ENCODE data around the gene VTA1.
"Not testable (repeated sequence)": the region's sequence is repeated elsewhere in the genome, so short reads cannot be mapped to it uniquely, and the experiment has no call there.

VTA1 gene

GRCh38 chr6:142167071-142167470 lies 20.0 kb downstream of the VTA1 start:
- in situ Hi-C loops (cut with HindIII; ENCODE audit: low sequenced_read_pairs), result loop anchor here (25.0 kb wide), 1 partner anchor 220 kb away; no protein-coding TSS in a partner anchor

DNA sequence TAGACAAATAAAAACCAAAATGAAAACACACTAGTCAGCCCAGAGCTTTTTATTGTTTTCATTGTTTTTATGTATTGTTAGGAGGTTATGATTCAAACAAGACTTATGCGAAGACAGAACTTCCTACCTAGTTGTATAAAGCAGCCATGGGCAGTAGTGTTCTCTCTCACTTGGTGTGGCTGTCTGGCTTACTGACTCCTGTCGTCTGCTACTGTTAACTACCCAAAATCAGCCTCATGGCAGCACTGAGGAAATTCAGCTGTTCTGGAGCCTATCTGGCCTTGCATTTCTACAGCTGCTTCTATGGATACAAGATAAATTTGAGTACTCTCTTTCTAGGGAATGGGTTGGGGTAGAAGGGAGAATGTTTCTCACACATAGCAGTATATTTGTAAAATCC lies 20.4 kb downstream of the VTA1 start:
- in situ Hi-C loops (cut with HindIII; ENCODE audit: low sequenced_read_pairs), result loop anchor here (25.0 kb wide), 1 partner anchor 220 kb away; no protein-coding TSS in a partner anchor

- in situ Hi-C loops (cut with HindIII; ENCODE audit: low sequenced_read_pairs), result loop anchor here (25.0 kb wide), 1 partner anchor 216 kb away; no protein-coding TSS in a partner anchor
Observed at GRCh38 chr6:142171351-142171750, 24.3 kb downstream of the VTA1 start.

DNA sequence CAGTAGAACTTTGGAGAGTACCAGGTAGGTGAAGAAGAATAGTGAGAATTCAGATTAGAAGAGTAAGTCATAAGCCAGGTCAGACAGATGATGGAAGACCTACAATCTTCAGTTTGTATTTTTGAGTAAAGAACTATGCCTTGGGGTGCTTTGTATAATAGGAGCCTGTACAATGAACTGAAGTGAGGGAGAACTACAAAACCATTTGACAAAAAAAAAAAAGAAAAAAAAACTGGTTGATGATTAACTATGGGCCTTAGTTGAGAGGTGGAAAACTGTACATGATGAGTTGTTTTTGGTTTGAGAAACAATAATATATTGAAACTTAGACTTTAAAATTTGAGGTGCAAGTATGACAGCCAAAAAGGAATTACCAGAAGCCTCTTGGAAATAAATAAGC lies 25.7 kb downstream of the VTA1 start:
- in situ Hi-C loops (cut with HindIII; ENCODE audit: low sequenced_read_pairs), result loop anchor here (25.0 kb wide), 1 partner anchor 215 kb away; no protein-coding TSS in a partner anchor

DNA sequence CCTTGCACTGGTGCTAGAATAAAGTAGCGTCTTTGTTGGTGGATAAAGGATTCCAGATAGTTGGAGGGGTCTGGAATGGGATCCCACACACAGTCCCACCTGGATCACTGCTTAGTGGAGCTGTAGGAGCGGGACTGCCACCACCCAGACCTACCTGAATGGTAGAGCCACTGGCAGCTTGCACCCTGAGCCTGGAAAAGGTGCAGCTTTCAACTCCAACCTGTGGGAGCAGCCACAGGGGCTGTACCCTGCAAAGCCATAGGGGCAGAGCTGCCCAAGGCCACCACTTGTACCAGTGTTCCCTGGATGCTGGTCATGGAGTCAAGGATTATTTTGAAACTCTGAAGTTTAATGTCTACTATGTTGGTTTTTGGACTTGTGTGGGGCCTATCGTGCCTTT lies 26.9 kb downstream of the VTA1 start:
- in situ Hi-C loops (cut with HindIII; ENCODE audit: low sequenced_read_pairs), result loop anchor here (25.0 kb wide), 1 partner anchor 213 kb away; no protein-coding TSS in a partner anchor

- in situ Hi-C loops (cut with HindIII; ENCODE audit: low sequenced_read_pairs), result loop anchor here (25.0 kb wide), 1 partner anchor 213 kb away; no protein-coding TSS in a partner anchor
Observed at GRCh38 chr6:142174703-142175102, 27.6 kb downstream of the VTA1 start.

DNA sequence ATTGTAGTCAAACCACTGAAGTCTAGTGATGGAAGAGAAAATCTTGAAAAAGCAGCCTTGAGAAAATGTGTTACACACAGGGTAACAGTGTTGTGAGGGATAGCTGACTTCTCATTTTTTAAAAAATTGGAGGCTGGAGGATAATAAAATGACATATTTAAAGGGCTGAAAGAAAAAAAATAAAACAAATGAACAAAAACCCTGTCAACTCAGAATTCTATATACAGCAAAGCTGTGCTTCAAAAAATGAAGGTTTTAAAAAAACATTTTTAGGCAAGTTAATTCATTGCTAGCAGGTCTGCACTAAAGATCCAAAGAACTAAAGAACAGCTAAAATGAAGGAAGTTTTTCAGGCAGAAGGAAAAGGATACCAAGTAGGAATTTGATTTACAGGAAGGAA lies 31.1 kb downstream of the VTA1 start:
- in situ Hi-C loops (cut with HindIII; ENCODE audit: low sequenced_read_pairs), result no loop called here

- in situ Hi-C loops (cut with HindIII; ENCODE audit: low sequenced_read_pairs), result no loop called here
Observed at GRCh38 chr6:142182004-142182403, 34.9 kb downstream of the VTA1 start.

DNA sequence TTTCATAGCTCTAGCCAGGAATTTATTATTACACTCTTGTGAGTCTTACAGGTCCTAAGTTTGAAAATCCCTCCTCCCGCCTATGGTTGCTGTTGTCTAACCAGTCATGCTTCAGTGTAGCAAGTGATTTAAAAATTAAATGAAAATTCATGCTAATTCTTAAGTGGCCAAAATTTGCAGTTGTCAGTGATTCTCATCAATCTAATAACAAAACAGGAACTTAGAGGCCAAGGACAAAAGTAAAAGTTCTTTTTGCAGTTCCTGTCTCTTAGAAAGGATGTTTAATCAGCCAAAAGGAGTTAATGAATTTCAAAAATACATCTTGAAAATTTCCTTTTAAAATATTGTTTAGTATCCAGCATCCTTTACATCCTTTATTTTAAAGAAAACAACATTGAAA lies 36.3 kb downstream of the VTA1 start:
- in situ Hi-C loops (cut with HindIII; ENCODE audit: low sequenced_read_pairs), result no loop called here

DNA sequence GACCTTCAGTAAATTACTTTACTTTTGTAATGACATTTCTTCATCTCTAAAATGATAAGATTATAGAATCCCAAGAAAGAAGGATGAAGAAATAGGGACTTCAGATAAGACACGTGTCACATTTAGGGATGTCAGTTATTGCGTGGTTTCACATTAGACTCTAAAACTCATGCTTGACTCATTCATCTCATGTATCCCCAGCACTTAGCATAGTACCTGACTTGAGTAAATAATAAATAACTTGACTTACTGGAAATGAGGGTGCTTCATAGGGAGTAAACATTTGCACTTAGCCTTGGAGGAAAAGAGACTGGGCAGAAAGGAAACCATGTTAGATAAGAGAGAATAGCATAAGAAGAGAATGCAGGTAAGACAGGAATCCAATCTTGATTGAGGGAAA lies 37.2 kb downstream of the VTA1 start:
- in situ Hi-C loops (cut with HindIII; ENCODE audit: low sequenced_read_pairs), result no loop called here

DNA sequence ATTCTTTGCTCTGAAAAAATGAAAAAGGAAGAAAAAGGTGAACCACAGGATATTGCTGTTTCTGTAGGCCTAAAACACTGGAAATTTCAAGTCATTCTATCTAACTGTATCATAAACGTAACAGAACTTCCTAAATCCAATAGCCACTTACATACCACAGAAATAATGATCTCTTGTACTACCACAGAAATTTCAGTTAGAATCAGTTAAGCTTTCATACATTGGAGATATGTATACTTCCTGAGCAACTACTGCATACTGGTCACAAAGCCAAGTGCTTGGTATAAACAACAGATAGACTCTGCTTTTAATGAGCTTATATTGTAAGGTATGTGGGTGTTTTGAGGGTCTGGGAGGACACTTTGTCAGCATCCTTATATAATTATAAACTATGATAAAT lies 38.6 kb downstream of the VTA1 start:
- in situ Hi-C loops (cut with HindIII; ENCODE audit: low sequenced_read_pairs), result no loop called here

DNA sequence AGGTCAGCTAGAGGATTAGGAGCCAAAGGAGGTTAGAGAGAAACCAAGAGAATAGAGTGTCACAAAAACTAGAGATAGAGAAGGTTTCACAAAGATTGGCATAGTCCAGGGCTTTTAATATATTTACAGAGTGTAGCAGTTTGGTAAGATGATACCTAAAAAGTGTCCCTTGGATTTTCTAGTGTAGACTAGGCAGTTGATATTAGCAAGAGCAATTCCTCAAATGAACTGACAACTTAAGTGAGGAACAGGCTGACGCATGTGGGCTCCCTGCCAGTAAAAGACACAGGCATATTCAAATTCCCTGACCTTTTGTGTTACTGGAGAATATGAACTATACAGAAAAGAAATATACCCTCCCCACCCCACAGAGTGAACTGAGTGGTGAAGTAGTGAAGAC lies 40.1 kb downstream of the VTA1 start:
- in situ Hi-C loops (cut with HindIII; ENCODE audit: low sequenced_read_pairs), result no loop called here

DNA sequence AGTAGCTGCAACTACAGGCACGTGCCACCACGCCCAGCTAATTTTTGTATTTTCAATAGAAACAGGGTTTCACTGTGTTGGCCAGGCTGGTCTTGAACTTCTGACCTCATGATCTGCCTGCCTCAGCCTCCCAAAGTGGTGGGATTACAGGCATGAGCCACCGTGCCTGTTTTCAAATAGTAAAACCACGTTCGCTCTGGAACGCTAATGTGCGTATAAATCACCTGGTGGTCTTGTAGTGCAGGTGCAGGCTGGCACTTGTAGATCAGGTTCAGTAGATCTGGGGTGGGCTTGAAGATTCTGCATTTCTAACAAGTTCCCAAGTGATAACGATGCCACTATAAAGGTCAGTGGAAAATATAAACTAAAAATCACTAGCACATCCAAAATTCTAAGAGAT lies 41.3 kb downstream of the VTA1 start:
- in situ Hi-C loops (cut with HindIII; ENCODE audit: low sequenced_read_pairs), result not testable (repeated sequence)

- in situ Hi-C loops (cut with HindIII; ENCODE audit: low sequenced_read_pairs), result no loop called here
Observed at GRCh38 chr6:142189057-142189456, 42.0 kb downstream of the VTA1 start.

DNA sequence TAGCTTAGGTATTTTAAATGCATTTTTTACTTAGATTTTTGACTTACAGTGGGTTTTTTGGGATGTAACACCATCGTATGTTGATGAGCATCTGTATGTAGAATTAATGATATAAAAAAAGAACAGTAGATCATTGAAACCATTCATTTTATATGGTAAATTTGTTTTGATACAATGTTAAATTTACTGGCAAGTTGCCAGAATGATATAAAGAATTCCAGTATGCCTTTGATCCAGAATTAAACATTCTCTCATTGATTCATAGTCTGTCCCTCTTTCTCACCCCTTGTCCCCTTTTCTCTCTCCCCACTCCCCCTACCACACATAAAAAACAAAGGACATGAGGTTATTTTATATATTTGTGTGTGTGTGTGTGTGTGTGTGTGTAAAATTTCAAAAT lies 45.3 kb downstream of the VTA1 start:
- in situ Hi-C loops (cut with HindIII; ENCODE audit: low sequenced_read_pairs), result no loop called here

DNA sequence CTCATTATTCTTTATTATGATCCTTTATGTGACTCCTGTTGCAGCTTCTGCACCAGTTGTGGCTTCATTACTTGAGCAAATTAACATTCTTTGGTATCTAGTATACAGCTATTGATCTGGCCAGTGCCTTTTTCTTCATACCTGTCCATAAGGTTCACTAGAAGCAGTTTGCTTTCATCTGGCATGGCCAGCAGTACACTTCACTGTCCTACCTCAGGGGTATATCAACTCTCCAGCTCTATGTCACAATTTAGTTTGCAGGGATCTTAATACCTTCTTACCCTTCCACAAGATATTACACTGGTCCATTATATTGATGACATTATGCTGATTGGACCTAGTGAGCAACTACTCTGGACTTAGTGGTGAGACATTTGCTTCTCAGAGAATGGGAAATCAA lies 46.6 kb downstream of the VTA1 start:
- in situ Hi-C loops (cut with HindIII; ENCODE audit: low sequenced_read_pairs), result no loop called here

GRCh38 chr6:142195862-142196541 lies 48.9 kb downstream of the VTA1 start:
- in situ Hi-C loops (cut with HindIII; ENCODE audit: low sequenced_read_pairs), result no loop called here

- in situ Hi-C loops (cut with HindIII; ENCODE audit: low sequenced_read_pairs), result no loop called here
Observed at GRCh38 chr6:142200846-142201628, 54.0 kb downstream of the VTA1 start.

GRCh38 chr6:142207265-142207877 lies 60.3 kb downstream of the VTA1 start:
- in situ Hi-C loops (cut with HindIII; ENCODE audit: low sequenced_read_pairs), result no loop called here

DNA sequence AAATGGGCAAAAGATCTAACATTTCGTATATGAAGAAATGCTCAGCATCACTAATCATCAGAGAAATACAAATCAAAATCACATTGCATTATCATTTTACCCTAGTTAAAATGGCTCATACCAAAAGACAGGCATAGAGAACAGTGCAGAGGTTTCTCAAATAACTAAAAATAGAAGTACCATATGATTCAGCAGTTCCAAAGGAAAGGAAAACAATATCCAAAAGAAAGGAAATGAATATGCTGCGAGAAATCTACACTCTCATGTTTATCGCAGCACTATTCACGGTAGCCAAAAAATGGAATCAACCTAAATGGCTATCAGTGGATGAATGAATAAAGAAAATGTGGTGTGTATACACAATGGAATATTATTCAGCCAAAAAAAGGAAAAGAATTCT lies 63.5 kb downstream of the VTA1 start:
- in situ Hi-C loops (cut with HindIII; ENCODE audit: low sequenced_read_pairs), result no loop called here

- in situ Hi-C loops (cut with HindIII; ENCODE audit: low sequenced_read_pairs), result no loop called here
Observed at GRCh38 chr6:142213402-142213801, 66.3 kb downstream of the VTA1 start.

DNA sequence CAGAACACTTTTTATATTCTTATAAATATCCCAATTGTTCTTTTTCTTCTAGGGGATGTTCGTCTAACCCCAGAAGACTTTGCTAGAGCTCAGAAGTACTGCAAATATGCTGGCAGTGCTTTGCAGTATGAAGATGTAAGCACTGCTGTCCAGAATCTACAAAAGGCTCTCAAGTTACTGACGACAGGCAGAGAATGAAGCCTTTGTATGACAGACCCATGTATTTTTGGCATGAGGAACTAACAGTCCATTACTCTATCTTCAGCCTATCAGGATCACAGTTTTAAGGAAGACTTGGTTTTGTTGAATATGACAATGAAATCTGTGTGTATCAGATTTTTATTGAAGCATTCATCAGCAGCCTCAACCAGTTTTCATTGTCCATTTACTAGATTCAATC lies 71.4 kb downstream of the VTA1 start:
- in situ Hi-C loops (cut with HindIII; ENCODE audit: low sequenced_read_pairs), result loop anchor here (5.0 kb wide), 1 partner anchor 71 kb away; the partner anchor contains the start of genes NMBR and VTA1
